ENCODE results near the gene HCRTR1. TPM values are rescaled to one million over a fixed set of nuclear protein-coding genes. Genes with fewer than 3 reads are reported as not detected.

Gene HCRTR1
- total RNA-seq, 4 donors from 2014 or later: 0.42 TPM; not detected in 3

DNA sequence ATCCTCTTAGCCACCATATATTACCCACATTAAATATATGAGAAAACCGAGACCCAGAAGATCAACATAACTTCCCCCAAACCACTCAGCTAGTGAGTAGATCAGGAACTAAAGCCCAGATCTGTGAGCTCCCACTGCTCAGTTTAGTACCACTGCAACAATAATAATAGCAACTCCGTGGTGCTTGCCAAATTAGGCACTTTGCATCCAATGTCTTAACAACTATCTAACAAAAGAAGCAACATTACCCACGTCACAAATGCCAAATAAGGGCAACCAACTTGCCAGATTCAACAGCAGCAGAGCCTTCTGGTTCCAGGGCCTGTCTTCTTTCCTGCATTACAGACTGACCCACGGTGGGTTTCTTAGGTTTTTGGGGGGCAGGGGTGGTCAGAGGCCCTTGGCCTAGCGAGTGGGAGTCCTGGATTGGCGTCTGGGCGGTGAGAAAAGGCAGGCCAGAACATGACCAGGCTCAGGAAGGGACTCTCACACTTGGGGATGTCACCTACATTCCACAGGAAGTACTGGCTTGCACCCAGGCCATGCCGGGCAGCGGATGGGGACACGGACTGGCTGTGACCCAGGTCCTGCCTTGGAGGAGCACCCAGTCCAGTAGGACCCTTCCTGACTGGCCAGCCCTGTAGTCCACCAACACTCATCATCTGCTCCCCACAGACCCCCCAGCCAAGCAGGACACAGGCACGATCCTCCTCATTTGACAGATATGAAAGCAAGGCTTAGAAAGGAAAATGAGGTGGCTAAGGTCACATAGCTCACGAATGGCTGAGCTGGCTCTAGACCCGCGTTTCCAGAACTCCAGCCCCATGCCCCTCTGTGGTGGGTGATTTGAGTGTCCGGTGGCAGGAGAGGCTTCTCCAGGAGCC lies 4.6 kb downstream of the HCRTR1 start:
- intact Hi-C loops (cut with DNase I; ENCODE audit: low total_unique reads): no loop called here
- TF ChIP-seq, protein P1, sequence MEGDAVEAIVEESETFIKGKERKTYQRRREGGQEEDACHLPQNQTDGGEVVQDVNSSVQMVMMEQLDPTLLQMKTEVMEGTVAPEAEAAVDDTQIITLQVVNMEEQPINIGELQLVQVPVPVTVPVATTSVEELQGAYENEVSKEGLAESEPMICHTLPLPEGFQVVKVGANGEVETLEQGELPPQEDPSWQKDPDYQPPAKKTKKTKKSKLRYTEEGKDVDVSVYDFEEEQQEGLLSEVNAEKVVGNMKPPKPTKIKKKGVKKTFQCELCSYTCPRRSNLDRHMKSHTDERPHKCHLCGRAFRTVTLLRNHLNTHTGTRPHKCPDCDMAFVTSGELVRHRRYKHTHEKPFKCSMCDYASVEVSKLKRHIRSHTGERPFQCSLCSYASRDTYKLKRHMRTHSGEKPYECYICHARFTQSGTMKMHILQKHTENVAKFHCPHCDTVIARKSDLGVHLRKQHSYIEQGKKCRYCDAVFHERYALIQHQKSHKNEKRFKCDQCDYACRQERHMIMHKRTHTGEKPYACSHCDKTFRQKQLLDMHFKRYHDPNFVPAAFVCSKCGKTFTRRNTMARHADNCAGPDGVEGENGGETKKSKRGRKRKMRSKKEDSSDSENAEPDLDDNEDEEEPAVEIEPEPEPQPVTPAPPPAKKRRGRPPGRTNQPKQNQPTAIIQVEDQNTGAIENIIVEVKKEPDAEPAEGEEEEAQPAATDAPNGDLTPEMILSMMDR (IDR thresholded peaks at IDR 0.05): no peak
- no peak for TF ChIP-seq POLR2A (IDR thresholded peaks at IDR 0.05)
- no peak overlapping the region for H3K4me3 ChIP-seq (ENCODE audit: low read depth, poor library complexity, severe bottlenecking)
- DNase-seq (ENCODE audit: low spot score in 2 of 2): peak in 1 of 2 donors; percentile 78
- 74 to 78% methylated on average over 15 of the region's 15 CpGs for WGBS, 2 donors

DNA sequence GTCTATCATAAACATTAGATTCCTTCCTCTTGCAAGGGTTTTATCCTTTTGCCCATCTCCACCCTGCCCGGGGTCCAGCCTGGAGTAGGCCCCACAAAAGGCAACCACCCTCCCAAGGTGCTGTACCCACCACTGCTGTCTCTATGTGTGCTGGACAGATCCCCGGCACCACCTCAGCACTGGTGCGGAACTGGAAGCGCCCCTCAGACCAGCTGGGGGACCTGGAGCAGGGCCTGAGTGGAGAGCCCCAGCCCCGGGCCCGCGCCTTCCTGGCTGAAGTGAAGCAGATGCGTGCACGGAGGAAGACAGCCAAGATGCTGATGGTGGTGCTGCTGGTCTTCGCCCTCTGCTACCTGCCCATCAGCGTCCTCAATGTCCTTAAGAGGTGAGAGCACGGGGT lies 5.9 kb downstream of the HCRTR1 start:
- H3K4me3 ChIP-seq (ENCODE audit: low read depth, poor library complexity, severe bottlenecking): no peak overlapping the region
- peak in 1 of 2 donors; percentile 76 for DNase-seq (ENCODE audit: low spot score in 2 of 2)
- intact Hi-C loops (cut with DNase I; ENCODE audit: low total_unique reads): no loop called here
- TF ChIP-seq, protein P1 (IDR thresholded peaks at IDR 0.05): no peak
- TF ChIP-seq POLR2A (IDR thresholded peaks at IDR 0.05): no peak
- WGBS, 2 donors: 94 to 95% methylated on average over 12 of the region's 12 CpGs

DNA sequence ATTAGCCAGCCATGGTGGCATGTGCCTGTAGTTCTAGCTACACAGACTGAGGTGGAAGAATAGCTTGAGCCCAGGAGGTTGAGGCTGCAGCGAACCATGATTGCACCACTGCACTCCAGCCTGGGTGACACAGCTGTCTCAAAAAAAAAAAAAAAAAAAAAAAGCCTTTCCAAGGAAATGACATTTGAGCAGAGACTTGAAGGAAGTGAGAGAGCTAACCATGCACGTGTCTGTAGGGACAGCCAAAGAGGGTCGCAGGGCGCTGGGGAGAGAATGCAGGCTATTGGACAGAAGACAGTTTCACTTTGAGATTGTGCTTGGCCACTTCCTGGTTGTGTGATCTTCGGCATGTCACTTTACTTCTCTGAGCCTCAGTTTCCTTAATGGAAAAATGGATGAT lies 6.8 kb downstream of the HCRTR1 start:
- WGBS, 2 donors: 69 to 75% methylated on average over 5 of the region's 5 CpGs
- H3K4me3 ChIP-seq (ENCODE audit: low read depth, poor library complexity, severe bottlenecking): no peak overlapping the region
- peak in 1 of 2 donors; percentile 34 for DNase-seq (ENCODE audit: low spot score in 2 of 2)
- intact Hi-C loops (cut with DNase I; ENCODE audit: low total_unique reads): no loop called here
- TF ChIP-seq, protein P1 (IDR thresholded peaks at IDR 0.05): no peak
- no peak for TF ChIP-seq POLR2A (IDR thresholded peaks at IDR 0.05)

DNA sequence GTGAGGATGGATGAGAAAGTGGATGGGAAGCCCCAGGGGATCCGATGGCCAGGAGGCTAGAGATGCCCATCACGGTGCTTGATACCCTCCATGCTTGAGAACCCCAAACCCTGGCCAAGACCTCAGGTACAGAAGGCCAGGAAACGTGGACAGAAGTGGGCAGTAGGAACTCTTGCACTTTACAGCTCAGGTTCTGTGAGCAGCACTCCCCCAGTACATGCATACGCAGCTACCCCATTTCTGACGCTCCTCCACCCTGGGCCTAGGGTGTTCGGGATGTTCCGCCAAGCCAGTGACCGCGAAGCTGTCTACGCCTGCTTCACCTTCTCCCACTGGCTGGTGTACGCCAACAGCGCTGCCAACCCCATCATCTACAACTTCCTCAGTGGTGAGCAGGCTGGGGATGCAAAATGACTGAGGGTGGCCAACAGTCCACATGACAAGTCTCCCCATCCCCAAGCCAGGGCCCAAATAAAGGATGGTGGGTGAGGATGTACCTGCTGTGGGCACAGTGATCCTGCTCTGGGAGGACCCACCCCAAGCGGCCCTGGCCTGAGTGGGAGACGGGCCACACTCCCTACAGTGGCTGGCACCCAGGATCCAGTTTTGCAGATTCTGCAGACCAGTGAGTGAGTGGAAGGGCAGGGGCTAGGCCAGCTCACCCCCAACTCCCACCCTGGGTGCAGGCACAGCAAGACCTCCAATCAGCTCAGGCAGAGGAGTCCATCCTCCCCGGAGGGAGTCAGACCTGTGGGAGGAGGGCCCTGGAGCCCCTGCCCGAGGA lies 7.4 kb downstream of the HCRTR1 start:
- peak in 1 of 2 donors; percentile 76 for DNase-seq (ENCODE audit: low spot score in 2 of 2)
- no peak for TF ChIP-seq POLR2A (IDR thresholded peaks at IDR 0.05)
- TF ChIP-seq, protein P1 (IDR thresholded peaks at IDR 0.05): no peak
- 90 to 94% methylated on average over 14 to 16 of the region's 16 CpGs for WGBS, 2 donors
- intact Hi-C loops (cut with DNase I; ENCODE audit: low total_unique reads): no loop called here
- H3K4me3 ChIP-seq (ENCODE audit: low read depth, poor library complexity, severe bottlenecking): no peak overlapping the region

DNA sequence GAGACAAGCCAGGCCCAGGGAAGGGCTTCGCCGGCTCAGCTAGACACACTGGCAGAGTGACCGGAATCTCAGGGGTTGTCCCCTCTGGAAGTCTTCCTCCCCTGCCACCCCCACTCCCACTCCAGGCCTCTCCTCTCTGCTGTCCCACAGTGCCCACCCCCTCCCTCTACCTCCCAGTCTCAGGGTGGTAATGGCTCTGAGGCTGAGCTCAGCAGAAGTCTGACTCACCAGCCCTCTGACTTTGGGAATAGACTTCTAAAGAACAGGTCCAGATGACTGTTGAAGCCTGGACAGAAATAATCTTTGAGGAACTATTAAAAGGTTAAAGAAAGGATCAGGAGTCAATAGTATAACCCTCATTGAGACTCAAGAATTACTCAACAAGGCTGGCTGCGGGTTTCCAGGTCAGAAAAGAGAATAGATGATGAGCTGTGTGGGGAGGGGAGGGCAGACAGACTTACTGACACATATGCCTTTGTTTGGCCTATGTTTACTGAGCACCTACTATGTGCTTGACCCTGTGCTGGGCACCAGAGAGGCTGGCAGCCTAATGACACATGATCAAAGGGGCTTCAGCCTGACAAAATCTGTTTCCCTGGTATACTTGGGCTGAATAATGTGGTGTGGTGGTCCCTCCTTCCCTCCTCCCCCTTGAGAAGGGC lies 8.2 kb downstream of the HCRTR1 start:
- TF ChIP-seq POLR2A (IDR thresholded peaks at IDR 0.05): no peak
- TF ChIP-seq, protein P1 (IDR thresholded peaks at IDR 0.05): no peak
- WGBS, 2 donors: 89 to 91% methylated on average over 4 of the region's 4 CpGs
- no peak overlapping the region for H3K4me3 ChIP-seq (ENCODE audit: low read depth, poor library complexity, severe bottlenecking)
- peak in 1 of 2 donors; percentile 77 for DNase-seq (ENCODE audit: low spot score in 2 of 2)
- intact Hi-C loops (cut with DNase I; ENCODE audit: low total_unique reads): no loop called here
